IMR-90 (cell line): ENCODE data around the gene ADGRL3. TPM values are rescaled to one million over a fixed set of nuclear protein-coding genes. Genes with fewer than 3 reads are reported as not detected.

Experiments used
- ATAC-seq: fragments of 200-7000 bp; cut with Tn5 transposase; 2 replicates; pipeline ENCODE4 v1.9.1; 2020; ENCODE audit warnings: low read depth, mild to moderate bottlenecking, moderate library complexity
- BruUV-seq: library from RNA; stranded (reverse); fragments of 400-500 nt; replicated peaks from 2 replicates; lab custom pipeline; 2021; lab: Mats Ljungman, UMichigan
- CTCF ChIA-PET: fragments of 300-600 bp; formaldehyde crosslinking; extraction: SDS; loops from one replicate; lab custom pipeline; 2021; ENCODE audit warnings: antibody characterized with exemption; lab: Yijun Ruan, JAX
- POLR2A ChIA-PET: fragments of 300-600 bp; sonication (Branson Sonifier 250); formaldehyde crosslinking; loops from one replicate; lab custom pipeline; 2022; ENCODE audit warnings: antibody characterized with exemption; ENCODE audit not compliant: unreplicated experiment; lab: Charles Lee
- DNase-seq: peaks from one replicate; pipeline ENCODE4 v3.0.0; 2013
- H2AFZ ChIP-seq: replicated peaks from 2 replicates; pipeline ENCODE3; 2013; ENCODE audit warnings: low read length, mild to moderate bottlenecking; ENCODE audit not compliant: poor library complexity
- H2AK5ac ChIP-seq: 2 replicates; pipeline ENCODE4 v1.6.1; 2013; ENCODE audit warnings: low read depth, low read length, inconsistent platforms
- H2AK9ac ChIP-seq: replicated peaks from 2 replicates; pipeline ENCODE3; 2013; ENCODE audit warnings: mild to moderate bottlenecking, low read depth, low read length, moderate library complexity; ENCODE audit not compliant: poor library complexity
- H2BK120ac ChIP-seq: 2 replicates; pipeline ENCODE4 v1.6.1; 2013; ENCODE audit warnings: low read depth, low read length, inconsistent platforms
- H2BK15ac ChIP-seq: 3 replicates; pipeline ENCODE4 v1.6.1; 2013; ENCODE audit warnings: low read depth, low read length, inconsistent platforms
- H2BK20ac ChIP-seq: 2 replicates; pipeline ENCODE4 v1.6.1; 2013; ENCODE audit warnings: low read depth, mild to moderate bottlenecking, inconsistent platforms, low read length, moderate library complexity
- H2BK5ac ChIP-seq: 2 replicates; pipeline ENCODE4 v1.6.1; 2013; ENCODE audit warnings: mild to moderate bottlenecking, low read depth, low read length, inconsistent platforms; ENCODE audit not compliant: poor library complexity, severe bottlenecking
- H3K14ac ChIP-seq: replicated peaks from 2 replicates; pipeline ENCODE4 v1.6.1; 2013; ENCODE audit warnings: low read depth, low read length, inconsistent platforms
- H3K18ac ChIP-seq: 2 replicates; pipeline ENCODE4 v1.6.1; 2013; ENCODE audit warnings: low read depth, low read length, control low read depth
- H3K23ac ChIP-seq: 2 replicates; pipeline ENCODE4 v1.6.1; 2013; ENCODE audit warnings: low read depth, low read length, inconsistent platforms
- H3K27ac ChIP-seq: 2 replicates; pipeline ENCODE4 v1.5.1; 2013; ENCODE audit warnings: mild to moderate bottlenecking, control low read depth, low read length; ENCODE audit not compliant: insufficient read depth
- H3K27me3 ChIP-seq: 2 replicates; pipeline ENCODE4 v1.6.1; 2013; ENCODE audit warnings: low read length; ENCODE audit not compliant: control insufficient read depth, insufficient read depth
- H3K36me3 ChIP-seq: 2 replicates; pipeline ENCODE4 v1.6.1; 2013; ENCODE audit warnings: low read length, mixed read lengths; ENCODE audit not compliant: control insufficient read depth, insufficient read depth
- H3K4ac ChIP-seq: 2 replicates; pipeline ENCODE4 v1.6.1; 2013; ENCODE audit warnings: low read depth, low read length, inconsistent platforms
- H3K4me1 ChIP-seq: 2 replicates; pipeline ENCODE4 v1.6.1; 2013; ENCODE audit warnings: low read length, mixed read lengths; ENCODE audit not compliant: control insufficient read depth, insufficient read depth
- H3K4me2 ChIP-seq: 2 replicates; pipeline ENCODE4 v1.6.1; 2013; ENCODE audit warnings: low read depth, mild to moderate bottlenecking, control low read depth, low read length, moderate library complexity
- H3K4me3 ChIP-seq: 2 replicates; pipeline ENCODE4 v1.5.1; 2013; ENCODE audit warnings: low read depth, mild to moderate bottlenecking, control low read depth, low read length, moderate library complexity; ENCODE audit not compliant: insufficient read depth
- H3K56ac ChIP-seq: 2 replicates; pipeline ENCODE4 v1.6.1; 2013; ENCODE audit warnings: low read length, inconsistent platforms; ENCODE audit not compliant: insufficient read depth; ENCODE audit errors: extremely low read depth
- H3K79me1 ChIP-seq, 2 experiments: 2 replicates each; pipeline ENCODE4 v1.6.1; 2013; ENCODE audit warnings: low read length in 2 of 2, inconsistent platforms in 1 of 2, low read depth in 1 of 2
- H3K9ac ChIP-seq: 2 replicates; pipeline ENCODE4 v1.6.1; 2013; ENCODE audit warnings: low read depth, low read length, control low read depth
- H3K9me1 ChIP-seq: 2 replicates; pipeline ENCODE4 v1.6.1; 2013; ENCODE audit warnings: low read length, inconsistent platforms; ENCODE audit not compliant: insufficient read depth
- H3K9me3 ChIP-seq: 2 replicates; pipeline ENCODE4 v1.6.1; 2013; ENCODE audit warnings: low read length; ENCODE audit not compliant: control insufficient read depth, insufficient read depth
- H4K20me1 ChIP-seq: 2 replicates; pipeline ENCODE4 v1.6.1; 2013; ENCODE audit warnings: low read length, inconsistent platforms; ENCODE audit not compliant: insufficient read depth
- H4K5ac ChIP-seq: 2 replicates; pipeline ENCODE4 v1.6.1; 2013; ENCODE audit warnings: mild to moderate bottlenecking, low read depth, low read length, control low read depth
- H4K8ac ChIP-seq, 2 experiments: 2 replicates each; pipeline ENCODE4 v1.6.1; 2013; ENCODE audit warnings: low read depth in 2 of 2, low read length in 2 of 2, control low read depth in 1 of 2, inconsistent platforms in 1 of 2
- H4K91ac ChIP-seq: 2 replicates; pipeline ENCODE4 v1.6.1; 2013; ENCODE audit warnings: low read depth, low read length, inconsistent platforms; ENCODE audit not compliant: insufficient read depth
- BHLHE40 ChIP-seq: fragments of 150-350 bp; IDR thresholded peaks from 2 replicates; pipeline ENCODE4 v1.6.1; 2016; ENCODE audit warnings: mild to moderate bottlenecking, low read depth, low read length
- CEBPB ChIP-seq: IDR thresholded peaks from 2 replicates; pipeline ENCODE4 v1.6.1; 2012; ENCODE audit warnings: low read depth, low read length, improper control_type of control experiment
- CHD1 ChIP-seq: IDR thresholded peaks from 2 replicates; pipeline ENCODE4 v1.6.1; 2012; ENCODE audit warnings: low read depth, low read length, improper control_type of control experiment
- CTCF ChIP-seq: conservative IDR thresholded peaks from 2 replicates; pipeline ENCODE4 v1.5.1; 2012; ENCODE audit warnings: mild to moderate bottlenecking, low read depth, low read length, improper control_type of control experiment
- ELK1 ChIP-seq: fragments of 150-350 bp; IDR thresholded peaks from 2 replicates; pipeline ENCODE4 v1.6.1; 2016; ENCODE audit warnings: low read depth, mild to moderate bottlenecking, low read length, moderate library complexity, borderline replicate concordance
- FOS ChIP-seq: fragments of 150-350 bp; IDR thresholded peaks from 2 replicates; pipeline ENCODE4 v1.6.1; 2016; ENCODE audit warnings: low read depth, low read length
- MAFK ChIP-seq: IDR thresholded peaks from 2 replicates; pipeline ENCODE4 v1.6.1; 2012; ENCODE audit warnings: low read depth, low read length, improper control_type of control experiment
- MAZ ChIP-seq: IDR thresholded peaks from 2 replicates; pipeline ENCODE4 v1.6.1; 2012; ENCODE audit warnings: low read depth, mild to moderate bottlenecking, low read length, improper control_type of control experiment, moderate library complexity, borderline replicate concordance
- MXI1 ChIP-seq: IDR thresholded peaks from 2 replicates; pipeline ENCODE4 v1.6.1; 2012; ENCODE audit warnings: low read depth, mild to moderate bottlenecking, low read length, moderate library complexity, borderline replicate concordance
- NFE2L2 ChIP-seq: fragments of 150-350 bp; IDR thresholded peaks from 2 replicates; pipeline ENCODE4 v1.6.1; 2016; ENCODE audit warnings: low read depth, mild to moderate bottlenecking, low read length
- POLR2A ChIP-seq: IDR thresholded peaks from 2 replicates; pipeline ENCODE4 v1.6.1; 2012; ENCODE audit warnings: mild to moderate bottlenecking, low read depth, low read length
- RAD21 ChIP-seq: IDR thresholded peaks from 2 replicates; pipeline ENCODE4 v1.6.1; 2012; ENCODE audit warnings: low read length, improper control_type of control experiment
- RCOR1 ChIP-seq: IDR thresholded peaks from 2 replicates; pipeline ENCODE4 v1.6.1; 2012; ENCODE audit warnings: mild to moderate bottlenecking, low read length, improper control_type of control experiment; ENCODE audit not compliant: insufficient replicate concordance
- RFX5 ChIP-seq: IDR thresholded peaks from 2 replicates; pipeline ENCODE4 v1.8.0; 2012; ENCODE audit warnings: low read depth, mild to moderate bottlenecking, low read length, moderate library complexity
- SMC3 ChIP-seq: fragments of 150-350 bp; IDR thresholded peaks from 2 replicates; pipeline ENCODE4 v1.6.1; 2016; ENCODE audit warnings: low read depth, mild to moderate bottlenecking, antibody characterized with exemption, low read length, moderate library complexity
- WGBS, 2 experiments: methylation state at CpG; one replicate each; pipeline versions ENCODE4 v1.1.5 to v1.1.7; 2013; ENCODE audit warnings: missing lambda C conversion rate in 2 of 2; ENCODE audit not compliant: insufficient read length in 1 of 2; ENCODE audit errors: extremely low coverage in 2 of 2; 5-methylcytosine and 5-hydroxymethylcytosine counted together
- dilution Hi-C: fragments of 300-500 bp; cut with HindIII; formaldehyde crosslinking; loops from one replicate; pipeline ENCODE4 v1.14.3; 2018; ENCODE audit warnings: low sequenced_read_pairs; ENCODE audit not compliant: unreplicated experiment
- in situ Hi-C: fragments of 300-500 bp; cut with MboI; formaldehyde crosslinking; loops from 3 replicates; pipeline ENCODE4 v1.14.3; 2019; ENCODE audit warnings: low sequenced_read_pairs, inconsistent platforms, mixed read lengths
- intact Hi-C: fragments of 100-400 bp; cut with micrococcal nuclease; formaldehyde crosslinking; loops from 2 replicates; pipeline ENCODE4 v1.10.0; 2022
- polyA plus RNA-seq, 3 experiments: library from polyadenylated mRNA; depleted of rRNA; stranded (reverse); fragments of >200 nt; gene quantifications; 2 replicates each; pipeline ENCODE4 v1.2.3, GENCODE V29; 2012; ENCODE audit warnings: low replicate concordance in 1 of 3
- total RNA-seq: library from RNA; depleted of rRNA; stranded (reverse); fragments of >200 nt; gene quantifications from 2 replicates; pipeline ENCODE4 v1.2.3, GENCODE V29; 2012
- TF ChIP-seq, protein P1 (sequence below): fragments of 150-350 bp; IDR thresholded peaks from 2 replicates; pipeline ENCODE4 v1.6.1; 2017; ENCODE audit warnings: mild to moderate bottlenecking, antibody characterized with exemption, low read length, low read depth

The ADGRL3 gene
- total and polyA plus RNA-seq, 2 of the 4 experiments (the other 2 are of a cell fraction): 0.46 to 2.5 TPM

GRCh38 chr4:61596606-61597340 is 396.6 kb downstream of the ADGRL3 start:
- no CpG with 5 or more reads among the region's 5 CpGs for WGBS, 2 experiments
- no TSS peak for BruUV-seq
- CTCF ChIA-PET: interaction anchor here (0.7 kb wide), 1 partner anchor 111 kb away, joined by 3 read pairs; no protein-coding TSS in a partner anchor

More at GRCh38 chr4:61596606-61597340, 396.6 kb downstream of the ADGRL3 start:
- no peak overlapping the region for H3K23ac ChIP-seq
- no peaks in the 10 kb centered on the region for H3K27me3 ChIP-seq
- no peaks in the 10 kb centered on the region for H4K20me1 ChIP-seq
- POLR2A ChIA-PET: no interaction called here
- no peak overlapping the region for H3K56ac ChIP-seq
- no peak overlapping the region for H2AFZ ChIP-seq
- no peak overlapping the region for H2BK20ac ChIP-seq
- no peak overlapping the region for H4K91ac ChIP-seq
- H3K9ac ChIP-seq: no peak overlapping the region
- no peak overlapping the region for H2BK5ac ChIP-seq
- H3K79me1 ChIP-seq: no peaks in the 10 kb centered on the region
- no peak for DNase-seq
- dilution Hi-C loops: no loop called here
- in situ Hi-C loops: no loop called here
- intact Hi-C loops: no loop called here
- H3K4me3 ChIP-seq: no peak overlapping the region
- no peak overlapping the region for H4K5ac ChIP-seq
- no peak overlapping the region for H3K4me2 ChIP-seq
- no peak overlapping the region for H3K27ac ChIP-seq
- no peak overlapping the region for H3K18ac ChIP-seq
- H3K9me3 ChIP-seq: no peaks in the 10 kb centered on the region
- no peak overlapping the region for H2BK120ac ChIP-seq
- H2BK15ac ChIP-seq: no peak overlapping the region
- H3K4me1 ChIP-seq: no peaks in the 10 kb centered on the region
- H2AK9ac ChIP-seq: no peak overlapping the region
- H3K14ac ChIP-seq: no peak overlapping the region
- TF ChIP-seq CTCF (no peak), CEBPB (no peak), NFE2L2 (no peak), RCOR1 (no peak), FOS (no peak), CHD1 (no peak), MXI1 (no peak), SMC3 (no peak), RAD21 (no peak), MAFK (no peak), ELK1 (no peak), BHLHE40 (no peak), MAZ (no peak), POLR2A (no peak), RFX5 (no peak)
- TF ChIP-seq, protein P1, sequence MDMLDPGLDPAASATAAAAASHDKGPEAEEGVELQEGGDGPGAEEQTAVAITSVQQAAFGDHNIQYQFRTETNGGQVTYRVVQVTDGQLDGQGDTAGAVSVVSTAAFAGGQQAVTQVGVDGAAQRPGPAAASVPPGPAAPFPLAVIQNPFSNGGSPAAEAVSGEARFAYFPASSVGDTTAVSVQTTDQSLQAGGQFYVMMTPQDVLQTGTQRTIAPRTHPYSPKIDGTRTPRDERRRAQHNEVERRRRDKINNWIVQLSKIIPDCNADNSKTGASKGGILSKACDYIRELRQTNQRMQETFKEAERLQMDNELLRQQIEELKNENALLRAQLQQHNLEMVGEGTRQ: no peak
- H3K36me3 ChIP-seq: no peaks in the 10 kb centered on the region
- H3K9me1 ChIP-seq: no peaks in the 10 kb centered on the region
- H2AK5ac ChIP-seq: no peak overlapping the region
- no peak overlapping the region for H3K4ac ChIP-seq
- H4K8ac ChIP-seq: no peak overlapping the region
- ATAC-seq: no peak; the same call in 1 of the 2 replicates
